WERI-Rb-1 (cell line): ENCODE data around the gene BDH1.
"Not testable (repeated sequence)": the region's sequence is repeated elsewhere in the genome, so short reads cannot be mapped to it uniquely, and the experiment has no call there.

Source experiments
- DNase-seq: peaks from one replicate; pipeline ENCODE4 v3.0.0-alpha.2; 2020
- H3K27ac ChIP-seq: fragments of 250-450 bp; sonication (Bioruptor Pico); 2 replicates; pipeline ENCODE4 v1.5.1; 2020; ENCODE audit warnings: mild to moderate bottlenecking, moderate library complexity
- H3K27me3 ChIP-seq: fragments of 250-450 bp; sonication (Bioruptor Pico); 2 replicates; pipeline ENCODE4 v1.5.1; 2021; ENCODE audit warnings: mild to moderate bottlenecking, low read depth, moderate library complexity; ENCODE audit not compliant: insufficient read depth, severe bottlenecking
- H3K36me3 ChIP-seq: fragments of 250-450 bp; sonication (Bioruptor Pico); 2 replicates; pipeline ENCODE4 v1.5.1; 2020; ENCODE audit warnings: mild to moderate bottlenecking, moderate library complexity
- H3K4me3 ChIP-seq: 2 replicates; pipeline ENCODE4 v1.5.1; 2011; ENCODE audit warnings: low read depth, mild to moderate bottlenecking, control low read depth, low read length
- H3K9me3 ChIP-seq: fragments of 250-450 bp; sonication (Bioruptor Pico); 2 replicates; pipeline ENCODE4 v1.5.1; 2021; ENCODE audit warnings: mild to moderate bottlenecking, moderate library complexity; ENCODE audit not compliant: severe bottlenecking
- TF ChIP-seq, protein P1 (sequence below): IDR thresholded peaks from 2 replicates; pipeline ENCODE4 v1.5.1; 2011; ENCODE audit warnings: low read depth, mild to moderate bottlenecking, control low read depth, inconsistent platforms, low read length

Gene BDH1

DNA sequence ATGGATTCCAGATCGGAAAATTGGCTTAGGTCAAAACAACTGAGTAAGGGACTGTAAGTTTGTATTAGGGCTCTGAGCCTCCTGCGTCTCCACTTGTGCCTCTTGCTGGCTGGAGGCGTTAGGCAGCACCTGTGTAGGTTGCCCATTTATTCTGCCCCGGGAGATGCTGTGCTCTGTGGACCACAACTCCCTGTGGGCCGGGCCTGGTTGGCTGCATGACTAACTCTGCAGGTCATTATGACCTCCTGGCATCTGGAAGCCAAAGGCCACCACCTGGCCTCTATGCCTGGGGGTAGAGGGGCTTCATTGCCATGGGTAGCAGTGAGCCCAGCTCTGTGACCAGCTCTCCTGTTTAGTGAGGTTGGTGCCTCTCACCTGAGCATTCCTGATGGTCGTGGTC, 36.0 kb upstream of the BDH1 start:
- TF ChIP-seq, protein P1, sequence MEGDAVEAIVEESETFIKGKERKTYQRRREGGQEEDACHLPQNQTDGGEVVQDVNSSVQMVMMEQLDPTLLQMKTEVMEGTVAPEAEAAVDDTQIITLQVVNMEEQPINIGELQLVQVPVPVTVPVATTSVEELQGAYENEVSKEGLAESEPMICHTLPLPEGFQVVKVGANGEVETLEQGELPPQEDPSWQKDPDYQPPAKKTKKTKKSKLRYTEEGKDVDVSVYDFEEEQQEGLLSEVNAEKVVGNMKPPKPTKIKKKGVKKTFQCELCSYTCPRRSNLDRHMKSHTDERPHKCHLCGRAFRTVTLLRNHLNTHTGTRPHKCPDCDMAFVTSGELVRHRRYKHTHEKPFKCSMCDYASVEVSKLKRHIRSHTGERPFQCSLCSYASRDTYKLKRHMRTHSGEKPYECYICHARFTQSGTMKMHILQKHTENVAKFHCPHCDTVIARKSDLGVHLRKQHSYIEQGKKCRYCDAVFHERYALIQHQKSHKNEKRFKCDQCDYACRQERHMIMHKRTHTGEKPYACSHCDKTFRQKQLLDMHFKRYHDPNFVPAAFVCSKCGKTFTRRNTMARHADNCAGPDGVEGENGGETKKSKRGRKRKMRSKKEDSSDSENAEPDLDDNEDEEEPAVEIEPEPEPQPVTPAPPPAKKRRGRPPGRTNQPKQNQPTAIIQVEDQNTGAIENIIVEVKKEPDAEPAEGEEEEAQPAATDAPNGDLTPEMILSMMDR = no peak
- Histone ChIP-seq H3K27ac (no peak overlapping the region), H3K9me3 (no peaks in the 10 kb centered on the region), H3K4me3 (no peak overlapping the region), H3K27me3 (no peaks in the 10 kb centered on the region), H3K36me3 (no peaks in the 10 kb centered on the region)
- no peak for DNase-seq

DNA sequence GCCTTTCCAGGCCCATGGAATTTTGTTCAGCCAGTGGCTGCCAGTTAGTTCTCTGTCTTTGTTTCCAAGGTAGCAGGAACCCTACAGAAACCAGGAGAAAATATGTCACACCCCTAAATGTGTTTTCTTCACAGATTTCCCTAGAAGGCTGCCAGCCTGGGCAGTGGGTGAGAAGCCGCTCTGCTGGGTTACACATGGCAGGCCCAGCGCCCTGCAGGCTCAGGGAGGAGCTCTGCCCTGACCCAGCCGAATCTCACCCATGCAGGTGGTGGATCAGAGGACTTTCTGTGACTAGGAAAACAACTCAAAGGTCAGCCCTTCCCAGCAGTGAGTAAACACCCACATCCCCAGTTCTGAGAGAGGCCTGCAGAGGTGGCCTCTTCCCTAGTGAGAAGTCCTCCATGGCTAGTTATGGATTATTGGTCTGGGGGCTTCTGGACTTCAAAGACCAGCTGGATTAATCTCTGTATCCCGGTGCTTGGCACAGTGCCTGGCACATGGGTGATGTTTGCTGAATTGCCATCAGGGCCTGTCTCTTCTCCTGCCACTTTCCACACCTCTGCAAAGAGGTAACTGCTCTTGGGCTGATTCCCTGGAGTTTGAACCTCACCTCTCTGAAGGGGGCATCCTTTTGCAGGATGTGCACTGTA, 34.7 kb upstream of the BDH1 start:
- H3K27ac ChIP-seq = no peak overlapping the region
- TF ChIP-seq, protein P1 = no peak
- no peak for DNase-seq

DNA sequence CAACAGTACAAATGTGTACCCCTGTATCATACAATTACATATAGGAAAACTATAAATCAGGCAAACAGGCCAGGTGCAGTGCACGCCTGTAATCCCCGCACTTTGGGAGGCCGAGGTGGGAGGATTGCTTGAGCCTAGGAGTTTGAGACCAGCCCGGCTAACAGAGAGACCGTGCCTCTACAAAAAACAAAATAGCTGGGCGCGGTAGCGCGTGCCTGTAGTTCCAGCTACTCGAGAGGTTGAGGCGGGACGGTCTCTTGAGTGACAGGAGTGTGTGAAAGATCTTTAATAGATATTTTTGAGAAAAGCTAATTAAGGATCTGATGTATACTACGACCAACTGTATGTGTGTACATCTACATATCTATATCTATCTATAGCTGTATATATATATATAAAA, 33.8 kb upstream of the BDH1 start:
- Histone ChIP-seq H3K27ac (no peak overlapping the region), H3K9me3 (no peaks in the 10 kb centered on the region), H3K4me3 (no peak overlapping the region), H3K36me3 (no peaks in the 10 kb centered on the region), H3K27me3 (no peaks in the 10 kb centered on the region)
- DNase-seq = no peak
- TF ChIP-seq, protein P1 = no peak

More for the DNA sequence above, 34.7 kb upstream of the BDH1 start:
- H3K9me3 ChIP-seq = no peaks in the 10 kb centered on the region
- H3K4me3 ChIP-seq = no peak overlapping the region
- no peaks in the 10 kb centered on the region for H3K36me3 ChIP-seq
- no peaks in the 10 kb centered on the region for H3K27me3 ChIP-seq

DNA sequence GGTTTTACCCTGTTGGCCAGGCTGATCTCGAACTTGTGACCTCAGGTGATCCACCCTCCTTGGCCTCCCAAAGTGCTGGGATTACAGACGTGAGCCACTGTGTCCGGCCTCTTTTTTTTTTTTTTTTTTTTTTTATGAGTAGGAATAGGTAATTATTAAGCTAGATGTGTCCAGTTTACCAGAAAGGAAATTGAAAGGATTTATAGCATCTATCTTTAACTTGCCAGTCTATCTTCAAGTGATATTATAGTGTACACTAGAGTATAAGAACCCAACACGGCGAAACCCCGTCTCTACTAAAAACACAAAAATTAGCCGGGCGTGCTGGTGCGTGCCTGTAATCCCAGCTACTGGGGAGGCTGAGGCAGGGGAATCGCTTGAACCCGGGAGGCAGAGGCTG, 31.0 kb upstream of the BDH1 start:
- not testable (repeated sequence) for H3K27ac ChIP-seq, H3K36me3 ChIP-seq, H3K4me3 ChIP-seq, H3K27me3 ChIP-seq, H3K9me3 ChIP-seq, DNase-seq

DNA sequence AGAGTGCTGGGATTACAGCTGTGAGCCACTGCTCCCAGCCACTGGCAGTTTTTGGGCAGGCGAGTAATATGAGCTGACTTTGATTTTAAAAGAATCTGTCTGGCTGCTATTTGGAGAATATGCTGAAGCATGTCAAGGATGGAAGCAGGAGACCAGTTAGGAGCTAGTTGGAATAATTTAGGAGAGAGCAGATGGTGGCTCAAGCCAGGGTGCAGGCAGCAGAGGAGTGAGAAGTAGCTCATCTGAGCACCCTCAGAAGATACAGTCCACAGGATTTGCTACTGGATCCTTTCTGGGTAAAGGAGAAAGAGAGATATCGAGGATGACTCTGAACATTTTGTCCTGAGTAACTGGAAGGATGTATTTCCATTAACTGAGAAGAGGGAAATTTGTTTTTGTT, 30.4 kb upstream of the BDH1 start:
- no peak overlapping the region for H3K4me3 ChIP-seq
- TF ChIP-seq, protein P1 = no peak
- no peak for DNase-seq
- H3K27me3 ChIP-seq = no peaks in the 10 kb centered on the region
- H3K27ac ChIP-seq = no peak overlapping the region
- no peaks in the 10 kb centered on the region for H3K9me3 ChIP-seq
- no peaks in the 10 kb centered on the region for H3K36me3 ChIP-seq

DNA sequence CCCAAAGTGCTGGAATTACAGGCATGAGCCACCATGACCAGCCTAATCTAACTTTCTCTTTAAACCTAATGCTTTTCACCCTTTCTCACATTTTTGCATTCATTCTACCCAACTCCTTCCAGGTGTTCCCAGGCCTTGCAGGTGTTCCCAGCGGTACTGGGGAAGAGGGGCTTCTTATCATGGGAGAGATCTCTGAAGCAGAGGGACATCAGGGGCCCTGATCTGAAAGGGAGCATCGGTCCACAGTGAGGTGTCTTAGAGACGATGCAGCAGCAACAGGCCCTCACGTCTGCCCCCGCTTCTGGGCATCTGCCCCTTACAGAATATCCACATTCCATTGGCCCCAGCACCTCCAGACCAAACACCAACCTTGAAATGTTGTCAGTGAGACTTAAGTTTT, 29.0 kb upstream of the BDH1 start:
- no peaks in the 10 kb centered on the region for H3K36me3 ChIP-seq
- DNase-seq = no peak
- no peak overlapping the region for H3K27ac ChIP-seq
- no peaks in the 10 kb centered on the region for H3K27me3 ChIP-seq
- H3K4me3 ChIP-seq = no peak overlapping the region
- TF ChIP-seq, protein P1 = no peak
- H3K9me3 ChIP-seq = no peaks in the 10 kb centered on the region
